Body of pancreas (tissue), 4 donors: ENCODE measurements around the gene ABCC12.
"Not testable (repeated sequence)": the region's sequence is repeated elsewhere in the genome, so short reads cannot be mapped to it uniquely, and the experiment has no call there.

ENCODE experiments used
- CTCF ChIP-seq, 7 experiments: fragments of 450-650 bp in 4 of 7; fragments of 200-600 bp in 3 of 7; sonication (generic) in 3 of 7; IDR thresholded peaks; one replicate each; pipeline ENCODE4 v1.5.1; 2016 to 2019; ENCODE audit warnings: antibody characterized with exemption in 7 of 7
- POLR2A ChIP-seq, 3 donors: fragments of 450-650 bp; IDR thresholded peaks; one replicate each; pipeline ENCODE4 v1.6.1; 2016; ENCODE audit warnings: antibody characterized with exemption in 3 of 3, mild to moderate bottlenecking in 2 of 3

DNA sequence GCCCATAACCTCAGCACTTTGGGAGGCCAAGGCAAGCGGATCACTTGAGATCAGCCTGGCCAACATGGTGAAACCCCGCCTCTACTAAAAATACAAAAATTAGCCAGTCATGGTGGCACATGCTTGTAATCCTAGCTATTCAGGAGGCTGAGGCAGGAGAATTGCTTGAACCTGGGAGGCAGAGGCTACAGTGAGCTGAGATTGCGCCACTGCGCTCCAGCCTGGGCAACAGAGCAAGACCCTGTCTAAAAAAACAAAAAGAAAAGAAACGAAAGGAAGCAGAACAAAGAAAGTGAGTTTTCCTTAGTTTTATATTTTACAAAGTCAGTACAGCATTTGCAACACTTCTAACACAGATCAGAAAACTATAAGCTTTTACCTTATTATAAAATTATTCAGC lies 10.8 kb upstream of the ABCC12 start:
- TF ChIP-seq POLR2A, CTCF (IDR thresholded peaks at IDR 0.05): not testable (repeated sequence)
